GM21825 (cell line): ENCODE data around the gene ZHX3.
"Not testable (repeated sequence)": the region's sequence is repeated elsewhere in the genome, so short reads cannot be mapped to it uniquely, and the experiment has no call there.

Experiments
- ATAC-seq: cut with Tn5 transposase; IDR thresholded peaks from one replicate; pipeline ENCODE4 v1.9.1; 2021; ENCODE audit warnings: mild to moderate bottlenecking, moderate library complexity; ENCODE audit not compliant: unreplicated experiment

ZHX3 gene

GRCh38 chr20:41137614-41138474 lies 179.7 kb downstream of the ZHX3 start:
- peak; percentile 16 for ATAC-seq

GRCh38 chr20:41136680-41137613 lies 180.6 kb downstream of the ZHX3 start, which contains the start of gene PLCG1:
Gene PLCG1, plus strand, starts transcription at chr20:41137543. Its CDS starts 99 bp downstream, at chr20:41137642.
- ATAC-seq = peak; percentile 52

- no peak for ATAC-seq
These were observed 181.4 kb downstream of the ZHX3 start for GRCh38 chr20:41135888-41136679.

- ATAC-seq = no peak
These were observed 182.2 kb downstream of the ZHX3 start for GRCh38 chr20:41135187-41135887.

GRCh38 chr20:41134362-41135186 lies 183.0 kb downstream of the ZHX3 start:
- no peak for ATAC-seq

GRCh38 chr20:41133709-41134361 lies 183.7 kb downstream of the ZHX3 start:
- ATAC-seq = peak; percentile 40

- ATAC-seq = not testable (repeated sequence)
These were observed 185.1 kb downstream of the ZHX3 start for GRCh38 chr20:41132388-41132775.

GRCh38 chr20:41131594-41132387 lies 185.7 kb downstream of the ZHX3 start:
- no peak for ATAC-seq
